GM10248 (cell line): ENCODE results near the gene AGXT.

Experiments used
- CTCF ChIA-PET: fragments of 300-600 bp; sonication (Branson Sonifier 250); formaldehyde crosslinking; extraction: SDS; loops from one replicate; lab custom pipeline; 2021; ENCODE audit warnings: antibody characterized with exemption; lab: Yijun Ruan, JAX
- POLR2A ChIA-PET: fragments of 350-650 bp; sonication (Branson Sonifier 250); formaldehyde crosslinking; extraction: SDS; loops from one replicate; lab custom pipeline; 2020; ENCODE audit warnings: antibody characterized with exemption; lab: Yijun Ruan, JAX
- DNase-seq: peaks from one replicate; pipeline ENCODE4 v3.0.0; 2012; ENCODE audit errors: extremely low spot score
- CTCF ChIP-seq: IDR thresholded peaks from 2 replicates; pipeline ENCODE4 v1.5.1; 2012; ENCODE audit warnings: mild to moderate bottlenecking, low read depth; ENCODE audit errors: extremely low read depth, missing control alignments, control extremely low read depth

AGXT gene

DNA sequence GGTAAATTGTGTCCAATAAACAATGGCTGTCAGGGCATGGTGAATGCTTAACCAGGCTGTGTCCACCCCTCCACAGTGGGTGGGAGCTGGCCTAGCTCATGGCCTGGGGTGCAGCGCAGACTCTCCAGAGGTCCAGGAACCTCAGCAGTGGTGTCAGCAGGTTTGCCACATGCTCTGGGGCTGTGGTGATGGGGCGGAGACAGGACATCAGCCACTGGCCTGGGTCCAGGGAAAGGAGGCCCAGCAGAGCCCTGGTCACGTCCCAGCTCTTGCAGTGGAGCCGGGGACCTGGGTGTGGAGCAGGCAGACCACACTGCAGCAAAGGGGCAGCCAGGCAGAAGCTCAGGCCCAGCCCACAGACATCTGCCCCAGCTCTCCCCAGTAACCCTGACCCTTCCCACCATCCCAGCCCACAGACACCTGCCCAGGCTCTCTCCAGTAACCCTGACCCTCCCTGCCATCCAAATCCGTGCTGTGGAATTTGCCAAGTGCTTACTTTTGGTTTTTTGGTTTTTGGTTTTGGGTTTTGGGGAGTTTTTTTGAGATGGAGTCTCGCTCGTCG is 34.8 kb upstream of the AGXT start:
- DNase-seq = no peak
- CTCF ChIA-PET = interaction anchor here (1.0 to 1.3 kb wide), 2 partner anchors 17 to 268 kb away, joined by 3 read pairs; no protein-coding TSS in a partner anchor
- no peak for TF ChIP-seq CTCF
- POLR2A ChIA-PET = no interaction called here

DNA sequence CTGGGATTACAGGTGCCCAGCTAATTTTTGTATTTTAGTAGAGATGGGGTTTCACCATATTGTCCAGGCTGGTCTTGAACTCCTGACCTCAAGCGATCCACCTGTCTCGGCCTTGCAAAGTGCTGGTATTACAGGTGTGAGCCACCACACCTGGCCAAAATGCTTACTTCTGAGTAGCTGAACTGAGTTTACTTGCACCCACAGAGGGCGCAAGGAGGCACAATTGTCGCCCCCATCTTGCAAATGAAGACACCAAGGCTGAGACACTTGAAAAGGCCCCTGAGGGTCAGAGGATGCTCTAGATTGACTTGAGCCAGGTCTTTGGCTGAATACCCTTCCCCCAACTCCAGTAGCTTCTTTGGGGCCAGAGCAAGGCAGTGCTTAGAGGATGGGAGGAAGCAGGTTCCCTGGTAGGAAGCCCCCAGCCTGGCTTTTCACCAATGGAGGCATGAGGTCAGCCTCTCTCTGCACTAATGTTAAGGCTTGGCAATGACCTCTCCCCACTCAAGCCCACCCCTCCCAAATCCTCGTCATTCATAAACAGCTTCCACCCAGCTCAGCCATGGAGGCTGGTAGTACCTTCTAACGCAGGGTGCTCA is 34.1 kb upstream of the AGXT start:
- CTCF ChIA-PET = interaction anchor here (1.0 to 1.3 kb wide), 2 partner anchors 16 to 269 kb away, joined by 3 read pairs; no protein-coding TSS in a partner anchor
- no peak for DNase-seq
- TF ChIP-seq CTCF = no peak
- POLR2A ChIA-PET = no interaction called here

- DNase-seq = no peak
- ChIA-PET POLR2A (no interaction called here), CTCF (no interaction called here)
- no peak for TF ChIP-seq CTCF
Measured at GRCh38 chr2:240835528-240835927, 33.1 kb upstream of the AGXT start.

GRCh38 chr2:240836781-240837467 is 31.7 kb upstream of the AGXT start:
- POLR2A ChIA-PET = no interaction called here
- no peak for DNase-seq
- CTCF ChIA-PET = no interaction called here
- no peak for TF ChIP-seq CTCF

GRCh38 chr2:240837621-240838020 is 31.0 kb upstream of the AGXT start:
- ChIA-PET CTCF (no interaction called here), POLR2A (no interaction called here)
- TF ChIP-seq CTCF = no peak
- DNase-seq = no peak

DNA sequence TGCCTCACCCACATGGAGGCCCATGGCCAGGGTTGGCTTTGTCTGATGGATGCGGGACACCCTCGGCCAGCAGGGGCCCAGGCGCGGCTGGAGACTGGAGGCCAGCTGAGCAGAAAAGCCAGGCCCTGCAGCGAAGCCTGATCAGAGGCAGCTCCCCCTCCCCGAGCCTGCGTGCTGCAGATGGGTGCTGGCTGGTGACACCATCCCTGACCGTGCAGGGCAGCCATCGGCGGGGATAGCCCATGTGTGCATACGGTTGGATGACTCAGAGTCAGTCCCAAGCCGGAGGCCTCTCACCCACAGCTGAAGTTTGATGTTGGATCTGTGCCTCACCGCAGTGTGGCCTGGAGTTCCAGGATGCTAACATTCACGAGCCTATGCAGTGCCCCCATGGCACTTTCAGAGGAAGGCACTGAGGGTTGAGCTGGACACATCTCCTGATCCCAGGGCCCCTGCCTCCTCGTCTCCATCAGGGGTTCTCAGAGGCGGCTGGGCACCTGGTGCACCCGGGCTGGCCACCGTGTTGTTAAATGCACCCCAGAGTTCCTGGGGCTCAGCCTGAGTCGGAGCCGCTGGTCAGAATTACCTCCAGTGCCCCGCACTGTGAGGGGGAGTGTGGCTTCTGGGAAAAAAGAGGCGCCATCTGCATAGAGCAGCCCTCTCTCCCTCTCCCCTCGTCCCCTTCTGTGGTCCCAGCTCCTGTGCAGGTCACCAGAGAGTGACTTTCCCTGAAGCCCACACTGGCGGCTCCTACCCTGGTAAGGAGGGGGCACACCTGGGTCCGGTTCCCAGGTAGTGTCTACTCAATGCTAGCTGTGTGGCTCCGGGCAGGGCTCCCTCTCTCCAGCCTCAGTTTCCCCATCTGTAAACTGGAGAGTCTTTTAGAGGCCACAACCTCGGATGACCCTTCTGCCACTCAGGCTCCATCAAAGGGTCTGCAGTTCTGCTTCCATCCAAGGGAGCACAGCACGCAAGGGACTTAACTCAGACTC is 29.2 kb upstream of the AGXT start:
- TF ChIP-seq CTCF = no peak
- no peak for DNase-seq
- CTCF ChIA-PET = interaction anchor here (0.7 to 2.8 kb wide), 7 partner anchors 10 to 328 kb away, joined by 3 to 18 read pairs (median 4); no protein-coding TSS in a partner anchor
- POLR2A ChIA-PET = no interaction called here
